Heart right ventricle (tissue), 16 donors: Measurements from ENCODE around the gene SLC6A8. TPM values are rescaled to one million over a fixed set of nuclear protein-coding genes. Genes with fewer than 3 reads are reported as not detected.

ENCODE experiments used
- ATAC-seq, 8 donors: fragments of 200-7000 bp; cut with Tn5 transposase; one replicate each; pipeline ENCODE4 v1.9.1; 2020; ENCODE audit warnings: mild to moderate bottlenecking in 8 of 8, moderate library complexity in 8 of 8, moderate number of reproducible peaks in 1 of 8
- DNase-seq, 2 donors: peaks; one replicate each; pipeline ENCODE4 v3.0.0-alpha.2; 2020
- H3K27ac ChIP-seq, 10 donors: fragments of 200-600 bp; sonication (generic) in 2 of 10; one replicate each; pipeline versions ENCODE4 v1.5.0 to v1.8.0; 2020 to 2022; ENCODE audit warnings: mild to moderate bottlenecking in 3 of 10
- H3K27me3 ChIP-seq, 7 donors: fragments of 200-600 bp; one replicate each; pipeline ENCODE4 v1.8.0; 2021 to 2022; ENCODE audit warnings: mild to moderate bottlenecking in 2 of 7
- H3K36me3 ChIP-seq, 9 donors: fragments of 200-600 bp; sonication (generic) in 1 of 9; one replicate each; pipeline versions ENCODE4 v1.5.0 to v1.8.0; 2020 to 2022; ENCODE audit warnings: mild to moderate bottlenecking in 2 of 9
- H3K4me1 ChIP-seq, 9 donors: fragments of 200-600 bp; sonication (generic) in 1 of 9; one replicate each; pipeline versions ENCODE4 v1.5.0 to v1.8.0; 2020 to 2022; ENCODE audit warnings: mild to moderate bottlenecking in 4 of 9
- H3K4me3 ChIP-seq, 10 donors: fragments of 200-600 bp; sonication (generic) in 2 of 10; one replicate each; pipeline versions ENCODE4 v1.5.0 to v1.8.0; 2020 to 2022; ENCODE audit warnings: mild to moderate bottlenecking in 7 of 10, moderate library complexity in 2 of 10
- H3K9me3 ChIP-seq, 11 donors: fragments of 200-600 bp in 10 of 11; sonication (generic) in 2 of 11; one replicate each; pipeline versions ENCODE4 v1.5.0 to v1.8.0; 2013 to 2022; ENCODE audit warnings: mild to moderate bottlenecking in 2 of 11, control low read depth in 1 of 11, moderate library complexity in 1 of 11
- CTCF ChIP-seq, 9 donors: fragments of 200-600 bp; sonication (generic) in 2 of 9; IDR thresholded peaks; one replicate each; pipeline versions ENCODE4 v1.5.0 to v1.8.0; 2021 to 2022; ENCODE audit warnings: antibody characterized with exemption in 9 of 9, mild to moderate bottlenecking in 5 of 9, moderate library complexity in 1 of 9
- WGBS, 2 donors: extraction: QIAGEN DNeasy Blood & Tissue Kit; methylation state at CpG; one replicate each; pipeline ENCODE4 v1.1.7; 2013; ENCODE audit warnings: inconsistent platforms in 1 of 2; 5-methylcytosine and 5-hydroxymethylcytosine counted together
- intact Hi-C, 10 donors: fragments of 100-400 bp; cut with DNase I; formaldehyde crosslinking; loops; one replicate each; pipeline versions ENCODE4 v1.11.1 to v1.14.2; 2022
- polyA plus RNA-seq, 2 donors: library from polyadenylated mRNA; stranded (reverse); fragments of 200-250 nt; gene quantifications; one replicate each; pipeline ENCODE4 v1.2.3, GENCODE V29; 2013
- total RNA-seq, 10 donors: library from RNA; stranded (reverse); fragmentation: NEBNext Ultra II Directional in 3 of 10; extraction: Animal tissue kit (Norgen Biotek cat#: 25700) in 3 of 10; gene quantifications; one replicate each; pipeline versions ENCODE4 v1.2.1 to v1.2.4, GENCODE V29; 2021 to 2023
- donor health status: Arrhythmogenic right ventricular cardiomyopathy.
- donor health status: ischemic (EF 13 %, LVEDD 7.1; RV severe dilation, severe dysfunction).
- donor health status: healthy with polysubstance abuse.
- donor health status: DM: no; HTN: yes; CAD: no.
- donor health status: DM: no; HTN: no; CAD: no.
- donor health status: ischemic (EF 25% LVEDD 6.9; RV normal size, moderate dysfunction).
- donor health status: ischemic (EF 25% LVEDD 5.7; RV mildly dilated, moderate dysfunction).
- donor health status: healthy.
- donor health status: DM: yes; HTN: yes; CAD: no.
- donor health status: Ischemic cardiomyopathy.
- donor health status: ischemic (EF 35%, LVEDD 5.7; RV mildly dilated, moderate dysfunction).
- donor health status: nonischemic (EF 11% LVEDD 7.7; RV severe dilation, severe dysfunction).
- donor health status: DM: yes; HTN: yes; CAD: no.
- donor health status: PGD.
- donor health status: ischemic (EF 29% LVEDD 5.4; RV normal size, mild dysfunction).
- donor health status: nonischemic (EF 23%, LVEDD 6.1; RV moderate dilation, normal function).

Gene SLC6A8
- total and polyA plus RNA-seq, 12 donors: 128 to 238 (median 176) TPM

- DNase-seq (no peak), ATAC-seq (no peak)
- no peak overlapping the region for H3K27ac ChIP-seq
- peak in 4 of 9 donors; percentile 3 to 35 (median 17) for TF ChIP-seq CTCF (IDR thresholded peaks at IDR 0.05)
- WGBS, 2 donors: 80 to 83% methylated on average over 9 of the region's 9 CpGs
- H3K36me3 ChIP-seq: no peaks in the 10 kb centered on the region
- intact Hi-C loops: loop anchor here in 3 of 10 donors (1.0 to 10.0 kb wide), 4 partner anchors 37 to 1193 kb away; no protein-coding TSS in a partner anchor
- peaks cover 0 to 34% (median 20%) of the 10 kb centered on the region in 7 donors for H3K27me3 ChIP-seq
- no peak overlapping the region for H3K4me3 ChIP-seq
- H3K9me3 ChIP-seq: peaks cover 0 to 16% (median 0%) of the 10 kb centered on the region in 11 donors
- H3K4me1 ChIP-seq: peaks cover 0 to 11% (median 3%) of the 10 kb centered on the region in 9 donors
Observed at GRCh38 chrX:153651540-153652079, 36.1 kb upstream of the SLC6A8 start.

- Histone ChIP-seq H3K36me3 (no peaks in the 10 kb centered on the region), H3K4me1 (no peaks in the 10 kb centered on the region), H3K27me3 (peaks cover 0 to 23% (median 7%) of the 10 kb centered on the region in 7 donors), H3K9me3 (peaks cover 0 to 16% (median 0%) of the 10 kb centered on the region in 11 donors), H3K27ac (no peak overlapping the region), H3K4me3 (no peak overlapping the region)
- DNase-seq (no peak), ATAC-seq (no peak)
- TF ChIP-seq CTCF (IDR thresholded peaks at IDR 0.05): no peak
- 92 to 93% methylated on average over 2 of the region's 2 CpGs for WGBS, 2 donors
- intact Hi-C loops: loop anchor here in 3 of 10 donors (5.0 to 10.0 kb wide), 3 partner anchors 49 to 1191 kb away; no protein-coding TSS in a partner anchor
Observed at GRCh38 chrX:153653556-153653955, 34.2 kb upstream of the SLC6A8 start.

DNA sequence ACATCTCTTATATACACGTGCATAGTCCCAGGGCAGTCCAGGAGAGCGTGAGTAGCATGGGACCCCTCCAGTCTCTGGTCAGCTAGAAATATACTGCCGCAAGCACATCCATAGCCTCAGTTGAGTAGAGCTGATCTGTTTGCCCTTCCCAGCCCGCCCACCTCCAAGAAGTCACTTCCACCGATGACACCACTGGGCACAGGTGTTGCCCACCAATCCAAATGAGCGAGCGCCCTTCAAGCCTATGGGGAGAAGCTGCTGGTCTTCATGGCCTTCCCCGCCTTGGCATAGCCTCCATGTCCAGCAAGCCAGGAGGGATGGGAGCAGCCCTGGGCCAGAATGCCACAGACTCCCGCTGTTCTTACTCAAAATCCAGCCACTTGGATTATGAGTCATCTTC lies 30.6 kb upstream of the SLC6A8 start:
- intact Hi-C loops: loop anchor here in 2 of 10 donors (10.0 kb wide), 2 partner anchors 52 to 1188 kb away; no protein-coding TSS in a partner anchor
- Histone ChIP-seq H3K36me3 (no peaks in the 10 kb centered on the region), H3K4me1 (no peaks in the 10 kb centered on the region), H3K27ac (no peak overlapping the region), H3K9me3 (peaks cover 0 to 22% (median 0%) of the 10 kb centered on the region in 11 donors), H3K27me3 (peaks cover 0 to 48% (median 3%) of the 10 kb centered on the region in 7 donors), H3K4me3 (no peak overlapping the region)
- TF ChIP-seq CTCF (IDR thresholded peaks at IDR 0.05): no peak
- ATAC-seq (no peak), DNase-seq (no peak)
- 92% methylated on average over 9 of the region's 9 CpGs for whole genome bisulfite sequencing, 2 donors

- DNase-seq (no peak), ATAC-seq (no peak)
- no peak overlapping the region for H3K27ac ChIP-seq
- H3K4me3 ChIP-seq: no peak overlapping the region
- no peaks in the 10 kb centered on the region for H3K36me3 ChIP-seq
- peaks cover 0 to 68% (median 13%) of the 10 kb centered on the region in 7 donors for H3K27me3 ChIP-seq
- H3K9me3 ChIP-seq: peaks cover 0 to 10% (median 0%) of the 10 kb centered on the region in 11 donors
- H3K4me1 ChIP-seq: no peaks in the 10 kb centered on the region
- intact Hi-C loops: loop anchor here in 2 of 10 donors (10.0 kb wide), 2 partner anchors 54 to 1186 kb away; no protein-coding TSS in a partner anchor
- TF ChIP-seq CTCF (IDR thresholded peaks at IDR 0.05): no peak
- 87 to 96% methylated on average over 2 to 3 of the region's 3 CpGs for WGBS, 2 donors
Observed at GRCh38 chrX:153659268-153659667, 28.5 kb upstream of the SLC6A8 start.
